Measurements from ENCODE around the gene KCNC2.

KCNC2 gene

DNA sequence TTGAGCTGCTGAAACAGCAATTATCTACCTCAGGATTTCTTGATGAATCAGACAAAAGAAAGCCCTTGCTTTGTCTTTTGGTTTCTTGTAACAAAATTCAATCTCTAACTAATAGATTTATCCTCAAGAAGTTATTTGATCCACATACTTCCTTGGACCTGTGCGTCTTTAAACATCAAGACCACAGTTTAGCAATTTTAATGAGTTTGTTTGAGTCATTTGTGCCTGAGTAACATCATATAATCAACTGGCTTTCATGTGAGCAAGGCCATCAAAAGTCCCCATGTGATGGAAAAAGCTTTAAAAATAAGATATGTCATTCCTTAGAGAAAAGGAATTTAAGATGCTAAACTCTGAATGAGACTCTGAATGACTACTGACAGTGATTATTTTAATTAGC lies 52.3 kb downstream of the KCNC2 start:
- no peak for DNase-seq

DNA sequence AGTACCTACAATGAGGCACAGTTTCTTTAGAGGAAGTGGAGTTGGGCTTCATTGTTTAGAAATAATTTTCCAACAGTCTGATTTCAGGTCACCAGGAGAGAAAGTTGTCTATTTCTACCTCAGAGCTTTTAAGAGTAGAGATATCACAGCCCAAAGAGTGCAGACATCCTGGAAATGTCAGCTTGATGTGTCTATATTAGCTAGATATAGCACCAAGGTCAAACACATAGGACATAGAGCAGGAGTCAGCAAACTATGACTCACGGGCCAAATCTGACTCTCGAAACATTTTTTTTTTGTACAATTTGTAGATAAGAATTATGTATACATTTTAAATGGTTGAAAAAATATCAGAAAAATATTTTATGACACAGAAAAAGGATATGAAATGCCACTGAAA lies 53.7 kb downstream of the KCNC2 start:
- no peak for DNase-seq

DNA sequence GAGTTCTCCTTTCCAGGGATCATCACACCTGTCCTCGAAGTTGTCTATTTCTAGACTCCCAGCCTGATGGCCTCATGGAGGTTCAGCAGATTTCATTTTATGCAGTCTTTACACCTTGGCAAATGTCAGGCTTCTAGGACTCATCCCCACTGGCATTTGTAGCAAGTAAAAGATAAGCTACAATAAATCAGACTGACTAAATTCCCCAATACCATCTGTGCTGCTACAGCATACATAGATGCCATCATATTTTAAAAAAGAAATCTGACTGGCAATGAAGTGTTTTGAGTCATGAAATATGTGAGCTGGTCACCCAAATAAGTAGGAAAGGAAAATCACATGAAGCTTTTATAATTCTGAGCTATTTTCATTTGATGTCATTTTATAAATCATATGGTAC lies 55.3 kb downstream of the KCNC2 start:
- DNase-seq = no peak

DNA sequence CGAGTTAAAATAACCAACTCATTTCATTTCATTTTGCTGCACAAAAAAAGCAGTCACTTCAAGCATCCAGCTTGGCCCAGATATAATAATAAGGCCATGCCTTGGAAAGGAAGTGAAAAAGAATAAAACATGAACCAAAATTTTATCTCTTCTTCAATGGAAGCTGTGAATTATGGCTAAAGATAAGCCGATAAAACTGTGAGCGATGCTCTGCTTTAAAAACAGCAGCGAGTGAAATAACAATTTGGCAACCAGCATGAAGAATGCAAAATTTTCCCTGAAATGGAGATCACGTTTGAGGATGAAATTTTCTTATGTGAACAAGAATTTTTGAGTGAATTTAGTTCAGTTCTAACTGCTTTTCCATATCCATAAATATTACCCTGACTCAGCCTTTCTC lies 70.4 kb downstream of the KCNC2 start:
- no peak for DNase-seq

DNA sequence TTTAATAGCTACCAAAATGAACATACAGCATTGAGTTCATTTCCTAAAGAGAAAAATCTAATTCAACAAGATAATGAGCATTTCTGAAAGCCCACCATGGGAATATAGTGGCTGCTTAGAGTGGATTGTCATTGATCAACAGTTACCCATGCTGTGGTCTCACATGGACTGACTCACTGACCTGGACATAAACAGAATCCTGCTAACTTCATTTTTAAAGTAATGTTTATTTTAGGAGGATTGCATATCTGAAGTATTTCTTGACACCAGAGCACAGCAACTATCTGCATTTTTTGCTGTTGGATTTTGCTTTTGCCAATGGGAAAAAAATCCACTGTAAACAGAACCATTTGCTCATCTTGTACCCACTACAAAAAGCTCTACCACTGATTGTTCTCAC lies 71.7 kb downstream of the KCNC2 start:
- no peak for DNase-seq

DNA sequence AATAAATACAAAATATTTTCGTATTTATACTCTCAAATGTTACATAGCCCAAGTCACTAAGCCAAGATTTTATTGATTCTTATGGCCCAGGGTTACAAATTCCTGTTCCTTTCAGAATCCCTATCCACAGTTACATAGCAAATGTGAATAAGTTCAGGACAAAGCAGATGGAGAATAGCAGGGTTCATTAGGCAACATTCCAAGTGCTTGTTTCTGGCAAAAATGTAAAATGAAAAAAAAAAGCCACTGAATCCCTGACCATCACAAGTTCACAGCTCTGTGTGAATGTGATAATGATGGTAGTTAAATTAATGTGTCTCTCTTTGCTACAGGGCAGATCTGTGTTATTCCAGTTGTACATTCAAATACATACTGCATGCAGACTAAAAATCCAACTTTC lies 74.6 kb downstream of the KCNC2 start:
- no peak for DNase-seq

DNA sequence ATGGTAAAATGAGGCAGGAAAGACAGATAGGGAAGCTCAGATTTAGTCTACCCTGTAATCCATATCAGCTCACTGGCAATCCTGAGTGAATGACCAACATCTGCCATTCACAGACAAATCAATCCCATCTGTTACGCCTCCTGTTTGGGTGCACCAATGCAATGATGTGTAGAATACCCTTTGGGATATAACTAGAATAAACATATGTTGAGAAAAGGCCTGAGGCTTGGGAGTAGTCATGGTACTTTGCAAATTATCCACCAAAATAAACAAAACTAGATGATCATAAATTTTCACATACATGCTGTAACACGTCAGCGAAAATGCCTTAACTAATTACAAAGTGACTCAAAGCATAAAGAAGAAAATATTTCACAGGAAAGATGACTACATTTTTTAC lies 78.8 kb downstream of the KCNC2 start:
- no peak for DNase-seq

DNA sequence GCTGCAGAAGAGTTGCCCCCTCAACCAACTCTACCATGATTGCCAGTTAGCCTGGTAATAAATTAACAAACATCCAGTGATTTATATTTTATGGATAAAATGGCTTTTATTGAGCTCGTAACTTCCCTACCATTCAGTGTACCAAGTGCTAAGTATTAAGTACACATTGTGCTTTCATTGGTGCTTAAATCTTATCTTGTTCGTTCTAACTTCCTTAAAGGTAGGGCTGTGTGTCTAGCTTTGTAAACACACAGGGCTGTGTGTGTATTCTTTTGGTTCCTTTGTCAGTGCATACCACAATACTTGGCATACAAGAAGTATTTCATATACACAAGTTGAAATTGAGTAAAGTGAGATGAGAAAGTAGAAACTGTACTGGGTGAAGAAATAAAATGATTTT lies 80.4 kb downstream of the KCNC2 start:
- no peak for DNase-seq

DNA sequence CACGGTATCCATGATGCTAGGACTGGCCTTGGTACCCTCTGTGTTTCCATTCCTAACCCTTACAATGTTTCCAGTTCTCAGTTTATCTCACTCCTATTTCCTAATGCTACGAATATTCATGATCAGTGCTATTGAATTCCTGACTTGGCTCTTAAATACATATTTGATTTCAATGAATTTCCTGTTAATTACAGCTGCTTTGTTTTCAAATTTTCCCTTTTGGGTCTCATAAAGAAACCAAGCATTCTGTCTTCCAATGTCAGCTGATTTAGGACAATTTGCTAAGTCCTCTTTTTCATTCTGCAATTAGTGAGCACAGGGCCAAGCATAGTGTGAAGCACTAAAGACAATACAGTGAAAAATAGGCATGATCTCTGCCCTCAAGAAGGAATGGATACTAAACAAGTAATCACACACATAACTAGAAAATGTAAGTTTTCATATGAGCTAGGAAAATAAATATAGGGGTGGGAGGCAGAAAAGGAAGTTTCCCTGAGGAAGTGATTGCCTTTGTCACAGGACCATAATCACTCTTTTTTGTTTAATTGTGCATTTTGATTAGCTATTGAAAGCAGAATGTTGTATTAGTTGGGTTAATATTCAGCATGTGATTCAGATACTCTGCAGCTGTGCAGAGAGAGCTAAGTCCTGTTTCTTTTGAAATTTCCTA lies 88.5 kb downstream of the KCNC2 start:
- DNase-seq = no peak

DNA sequence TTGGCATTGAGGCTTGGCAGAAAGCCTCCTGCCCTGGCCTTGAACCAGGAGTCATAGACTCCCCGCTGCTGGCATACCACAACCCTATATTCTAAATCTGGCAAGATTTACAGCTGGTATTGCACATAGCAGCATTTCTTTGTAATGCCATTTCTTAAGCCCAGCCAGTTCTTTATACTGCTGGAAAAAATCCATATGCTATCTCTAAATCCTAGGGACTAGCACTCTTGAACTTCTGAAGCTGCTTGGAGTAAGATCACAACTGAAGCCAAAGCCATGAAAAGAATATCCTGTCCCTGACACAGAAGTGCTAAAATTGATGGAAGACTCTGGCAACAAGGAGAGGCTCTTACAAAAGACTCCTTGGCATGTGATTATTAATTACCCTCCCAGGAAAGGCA lies 89.3 kb downstream of the KCNC2 start:
- DNase-seq = no peak

DNA sequence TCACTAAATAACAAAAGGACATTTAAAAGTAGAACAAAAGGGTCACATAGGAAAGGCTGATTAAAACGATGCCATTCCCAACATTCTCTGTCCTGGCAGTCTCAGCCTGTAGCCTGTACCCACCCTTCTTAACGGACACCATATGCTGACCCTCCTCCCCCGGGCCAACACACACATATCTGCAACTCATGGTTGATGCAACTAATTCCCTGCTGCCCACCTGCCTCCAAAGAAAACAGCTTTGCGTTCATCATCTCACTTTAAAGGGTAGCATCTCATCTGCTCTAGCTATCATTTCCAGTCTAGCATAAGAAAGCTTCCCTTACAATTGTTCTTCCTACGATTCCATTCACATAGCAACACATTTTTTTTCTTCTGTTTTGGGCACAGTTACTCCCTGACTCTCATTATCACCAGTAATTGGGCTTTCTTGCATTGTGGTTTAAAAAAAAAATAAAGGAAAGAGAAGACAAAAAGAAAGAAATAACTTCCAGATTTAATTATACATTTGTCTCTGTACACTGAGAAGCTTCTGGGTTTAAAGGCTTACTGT lies 92.9 kb downstream of the KCNC2 start:
- no peak for DNase-seq

DNA sequence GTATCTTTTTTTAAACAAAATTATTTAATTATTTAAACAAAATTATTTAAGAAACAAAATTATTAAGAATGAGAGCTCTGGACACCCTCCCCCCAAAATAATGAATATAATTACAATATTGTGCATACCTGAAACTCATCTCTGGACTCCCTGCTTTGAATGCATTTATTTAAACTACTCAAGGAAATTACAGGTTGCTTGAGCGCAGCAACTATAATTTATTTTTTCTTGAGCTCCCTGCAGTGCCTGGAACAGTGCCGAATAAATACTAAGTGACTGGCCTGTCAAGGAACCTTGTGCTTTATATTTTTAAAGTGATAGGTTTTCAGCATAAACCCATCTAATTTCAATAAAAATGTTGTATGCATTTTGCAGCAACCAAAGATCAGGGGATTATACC lies 93.9 kb downstream of the KCNC2 start:
- DNase-seq = no peak

DNA sequence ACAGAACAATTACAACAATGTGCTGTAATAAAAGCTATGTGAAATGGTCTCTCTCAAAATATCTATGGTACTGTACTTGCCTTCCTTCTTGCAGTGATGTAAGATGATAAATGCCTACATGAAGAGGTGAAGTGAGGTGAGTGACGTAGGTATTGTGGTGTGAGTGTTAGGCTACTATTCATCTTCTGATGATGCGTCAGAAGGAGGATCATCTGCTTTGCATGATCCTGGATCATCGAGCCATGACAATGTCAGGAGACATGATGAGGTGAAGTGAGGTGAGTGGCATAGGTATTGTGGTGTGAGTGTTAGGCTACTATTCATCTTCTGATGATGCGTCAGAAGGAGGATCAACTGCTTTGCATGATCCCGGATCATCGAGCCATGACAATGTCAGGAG lies 105.8 kb downstream of the KCNC2 start:
- no peak for DNase-seq

DNA sequence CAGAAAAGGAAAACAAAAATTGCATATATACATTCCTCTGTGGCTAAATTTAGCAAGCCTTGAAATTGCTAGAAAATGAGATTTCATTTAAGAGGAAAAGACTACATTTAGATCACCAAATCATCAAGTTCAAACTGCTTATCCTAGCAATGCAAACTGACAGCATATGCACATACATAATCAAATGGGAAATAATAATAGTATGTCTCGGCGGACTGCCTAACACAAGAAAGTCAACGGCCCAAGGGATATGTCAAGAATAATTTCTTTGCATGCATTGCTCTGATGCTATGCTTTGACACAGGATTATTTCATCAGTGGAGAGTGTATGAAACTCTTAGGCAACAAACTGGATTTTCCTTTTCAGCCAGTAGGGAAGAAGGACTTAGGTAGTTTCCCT lies 107.9 kb downstream of the KCNC2 start:
- no peak for DNase-seq

DNA sequence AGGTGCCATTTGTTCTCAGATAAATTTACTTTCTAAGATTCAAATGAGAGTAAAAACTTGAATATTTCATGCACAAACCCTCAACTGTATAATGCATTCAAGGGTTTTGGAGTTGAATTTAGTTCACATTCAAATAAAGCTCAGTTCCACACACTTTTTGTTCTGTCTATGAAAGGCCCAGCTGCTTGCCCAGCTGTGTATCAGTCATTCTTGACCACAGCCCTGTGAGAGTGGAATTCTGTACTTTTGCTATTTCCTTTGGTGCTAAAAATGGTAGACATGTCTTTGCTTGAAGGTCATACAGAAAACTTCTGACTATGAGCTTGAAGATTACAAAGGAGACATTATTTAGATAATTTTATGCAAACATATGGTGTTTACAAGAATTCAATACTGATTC lies 110.4 kb downstream of the KCNC2 start:
- no peak for DNase-seq

DNA sequence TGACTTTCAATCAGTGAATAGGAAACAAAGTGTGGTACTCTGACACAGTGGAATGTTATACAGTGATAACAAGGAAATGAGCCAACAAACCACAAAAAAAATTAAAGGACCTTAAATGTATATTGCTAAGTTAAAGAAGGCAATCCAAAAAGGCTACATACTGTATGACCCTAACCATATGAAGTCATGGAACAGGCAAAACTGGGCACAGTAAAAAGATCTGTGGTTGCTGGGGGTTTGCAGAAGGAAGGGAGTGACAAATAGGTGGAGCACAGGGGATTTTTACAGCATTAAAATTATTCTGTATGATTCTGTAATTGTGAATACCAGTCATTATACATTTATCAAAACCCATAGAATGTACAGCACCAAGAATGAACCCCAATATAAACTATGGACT lies 112.6 kb downstream of the KCNC2 start:
- no peak for DNase-seq

DNA sequence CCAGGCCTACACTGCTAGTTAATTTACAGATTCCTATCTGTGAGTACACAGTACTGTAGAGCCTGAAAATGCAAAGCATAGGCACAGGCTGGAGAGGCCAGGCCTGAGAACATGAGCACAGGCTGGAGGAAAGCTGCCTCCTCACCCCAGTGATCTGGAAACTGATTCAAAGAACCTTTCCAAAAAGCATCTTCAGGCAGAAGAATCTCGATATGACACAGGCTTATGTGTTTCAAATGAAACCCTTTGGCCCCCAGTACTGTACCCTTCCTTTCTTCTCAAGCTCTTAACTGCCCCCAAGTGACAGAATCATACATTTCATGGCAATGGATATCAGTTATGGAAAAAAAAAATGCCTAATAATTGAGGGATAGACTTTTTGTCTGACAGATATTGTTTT lies 122.0 kb downstream of the KCNC2 start:
- DNase-seq = no peak

DNA sequence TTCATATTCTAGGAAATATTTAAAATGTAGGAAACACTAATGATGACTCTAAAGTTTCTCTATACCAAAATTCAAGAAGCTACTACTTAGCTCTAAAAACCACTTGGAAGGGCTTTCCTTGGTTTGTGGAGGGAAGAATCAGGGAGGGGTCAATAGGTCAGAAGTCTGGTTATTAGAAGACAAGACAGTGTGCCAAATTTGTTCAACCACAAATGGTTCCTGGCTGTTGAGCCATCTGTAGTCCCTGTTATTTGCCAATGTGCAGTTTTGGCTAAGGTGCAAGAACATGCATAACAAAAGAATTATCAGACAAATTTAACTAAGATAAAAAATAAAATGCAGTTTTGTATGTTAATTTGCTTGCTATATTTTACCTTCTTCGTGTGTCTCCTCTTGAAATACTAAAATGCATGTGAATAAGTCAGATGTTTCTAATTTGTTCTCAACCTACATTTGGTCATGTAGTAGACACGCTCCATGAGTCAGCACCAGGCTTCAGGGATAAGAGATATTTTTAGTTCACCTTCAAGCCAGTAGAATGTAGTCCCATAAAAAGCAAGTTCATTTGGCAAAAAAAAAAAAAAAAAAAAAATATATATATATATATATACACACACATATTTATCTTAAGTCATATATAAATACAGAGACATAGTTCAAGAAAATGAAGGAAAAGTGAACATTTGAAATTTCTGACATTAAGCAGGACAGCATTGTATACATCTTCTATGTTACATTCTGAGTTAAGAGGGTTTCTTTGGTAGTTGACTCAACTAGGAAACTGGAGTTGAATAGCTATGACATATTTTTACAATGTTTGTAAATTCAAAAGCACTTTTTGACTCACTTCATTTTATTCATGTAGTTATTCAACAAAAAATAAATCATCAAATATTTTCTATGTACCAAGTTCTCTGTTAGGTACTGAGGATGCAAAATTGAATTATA lies 123.3 kb downstream of the KCNC2 start:
- DNase-seq = no peak

DNA sequence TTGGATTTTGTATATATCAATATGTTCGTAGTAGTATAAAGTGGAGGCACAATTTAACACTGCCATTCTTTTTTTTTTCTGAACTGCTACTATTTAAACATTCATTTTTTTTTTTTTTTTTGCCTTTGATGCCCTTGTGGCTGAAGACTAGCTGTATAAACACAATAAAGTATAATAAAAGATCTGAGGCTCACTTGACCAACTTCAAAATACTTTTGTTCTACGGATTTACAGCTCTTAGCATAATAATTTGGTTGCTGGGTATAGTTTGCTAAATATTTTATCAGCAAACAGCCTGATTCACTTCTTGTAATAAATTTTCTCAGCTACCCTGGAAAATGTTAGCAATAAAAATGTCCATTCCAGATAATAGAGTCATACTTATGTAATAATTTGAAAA lies 128.3 kb downstream of the KCNC2 start:
- DNase-seq = no peak

DNA sequence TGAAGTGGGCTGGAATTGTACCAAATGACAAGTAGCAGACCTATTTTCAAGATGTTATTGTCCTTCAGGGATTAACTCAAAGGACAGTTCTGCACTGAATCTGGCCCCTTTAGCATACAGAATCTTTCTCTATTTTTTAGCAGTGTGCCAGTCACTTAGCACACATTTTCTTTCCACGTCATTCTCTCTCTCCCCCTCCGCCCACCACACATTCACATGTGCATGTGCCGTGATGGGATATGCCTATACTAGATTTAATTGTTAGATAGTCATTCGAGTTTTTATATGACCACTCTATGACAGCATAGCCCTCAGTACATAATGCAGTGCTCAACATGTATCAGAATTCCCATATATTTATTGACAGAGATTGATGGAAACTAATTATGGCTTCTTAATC lies 129.1 kb downstream of the KCNC2 start:
- no peak for DNase-seq

DNA sequence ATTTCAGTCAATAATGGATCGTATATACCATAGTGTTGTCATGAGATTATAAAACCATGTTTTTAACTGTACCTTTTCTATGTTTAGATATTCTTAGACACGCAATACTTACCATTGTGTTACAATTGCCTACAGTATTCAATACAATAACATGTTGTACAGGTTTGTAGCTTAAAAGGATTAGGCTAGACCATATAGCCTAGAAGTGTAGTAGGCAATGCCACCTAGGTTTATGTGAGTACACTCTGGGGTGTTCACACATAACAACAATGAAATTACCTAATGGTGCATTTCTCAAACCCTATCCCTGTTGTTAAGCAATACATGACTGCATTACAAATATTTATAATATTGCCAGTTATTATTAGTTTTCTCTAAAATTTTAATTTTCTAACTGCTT lies 144.2 kb downstream of the KCNC2 start:
- no peak for DNase-seq

DNA sequence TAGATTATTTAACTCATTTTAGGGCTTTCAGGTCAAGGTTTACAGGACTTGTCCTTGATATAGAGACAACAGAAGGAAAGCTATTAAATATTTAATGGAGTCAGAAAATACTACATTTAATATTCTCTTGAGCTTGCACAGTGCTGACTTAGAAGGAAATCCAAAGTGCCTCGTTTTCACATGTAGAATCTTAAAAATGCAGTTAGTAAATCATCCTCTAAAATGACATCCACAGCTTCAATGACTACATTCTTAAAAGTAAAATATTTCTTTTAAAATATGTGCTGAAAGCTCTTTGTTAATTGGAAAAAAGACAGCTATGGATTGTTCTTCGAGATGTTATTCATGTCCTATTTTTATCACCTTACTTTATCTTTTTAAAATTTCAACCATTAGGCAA lies 146.9 kb downstream of the KCNC2 start:
- DNase-seq = no peak

DNA sequence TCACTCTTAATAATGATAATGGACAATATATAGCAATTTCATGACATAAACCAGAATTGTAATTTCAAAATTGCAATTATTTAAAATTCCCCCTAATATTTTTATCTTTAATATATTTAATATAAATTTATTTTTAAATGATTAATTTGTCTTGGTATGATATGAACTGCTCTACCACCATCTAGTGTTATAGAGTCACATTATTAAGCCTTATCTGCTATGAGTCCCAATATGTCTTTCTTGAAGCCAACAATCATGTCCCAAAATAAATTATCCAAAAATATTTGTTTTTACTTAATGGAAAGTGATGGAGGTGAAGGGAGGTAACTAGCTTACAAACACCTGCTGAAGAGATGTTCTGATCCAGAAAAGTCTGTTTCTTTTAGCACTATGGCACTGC lies 151.4 kb downstream of the KCNC2 start:
- DNase-seq = no peak

DNA sequence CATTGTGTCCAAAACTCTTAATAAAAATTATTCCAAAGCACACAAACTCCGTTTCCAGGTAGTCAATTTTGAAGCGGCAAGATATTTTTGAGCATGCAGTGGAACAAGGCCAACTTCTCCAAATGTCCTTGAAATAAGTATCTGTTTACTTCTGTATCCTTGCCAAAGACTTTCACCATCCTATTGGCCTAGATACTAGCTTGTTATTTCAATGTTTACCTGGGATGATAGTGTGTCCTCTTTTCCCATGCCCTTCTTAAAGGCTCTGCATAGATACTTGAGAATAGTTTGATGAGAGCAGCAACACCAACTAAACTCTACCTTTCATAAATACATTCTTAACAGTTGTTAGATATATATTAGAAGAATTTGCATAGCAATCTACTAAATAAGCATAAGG lies 160.9 kb downstream of the KCNC2 start:
- DNase-seq = no peak
